ENCODE measurements around the gene RPS6KA3. TPM values are rescaled to one million over a fixed set of nuclear protein-coding genes. Genes with fewer than 3 reads are reported as not detected.

The RPS6KA3 gene
- total RNA-seq, 1 donor from 2014 or later: 21.8 TPM

GRCh38 chrX:20271730-20272129 lies 5.0 kb upstream of the RPS6KA3 start:
- DNase-seq (ENCODE audit: extremely low spot score, unreplicated experiment): no peak
- Mint-ChIP-seq H3K9me3 (ENCODE audit: unreplicated experiment) (peaks cover 8% of the 10 kb centered on the region), H3K27ac (ENCODE audit: unreplicated experiment) (no peak overlapping the region), H3K4me1 (ENCODE audit: unreplicated experiment) (no peaks in the 10 kb centered on the region), H3K36me3 (ENCODE audit: unreplicated experiment) (no peaks in the 10 kb centered on the region), H3K4me3 (ENCODE audit: unreplicated experiment) (no peak overlapping the region), H3K27me3 (ENCODE audit: unreplicated experiment) (no peaks in the 10 kb centered on the region)
- TF ChIP-seq CTCF (IDR thresholded peaks at IDR 0.05): no peak

- peaks cover 3% of the 10 kb centered on the region for H3K9me3 Mint-ChIP-seq (ENCODE audit: unreplicated experiment)
- H3K27me3 Mint-ChIP-seq (ENCODE audit: unreplicated experiment): no peaks in the 10 kb centered on the region
- no peaks in the 10 kb centered on the region for H3K36me3 Mint-ChIP-seq (ENCODE audit: unreplicated experiment)
- no peak overlapping the region for H3K27ac Mint-ChIP-seq (ENCODE audit: unreplicated experiment)
- H3K4me1 Mint-ChIP-seq (ENCODE audit: unreplicated experiment): no peaks in the 10 kb centered on the region
- TF ChIP-seq CTCF (IDR thresholded peaks at IDR 0.05): no peak
- DNase-seq (ENCODE audit: extremely low spot score, unreplicated experiment): no peak
- H3K4me3 Mint-ChIP-seq (ENCODE audit: unreplicated experiment): no peak overlapping the region
Measured at GRCh38 chrX:20271186-20271585, 4.5 kb upstream of the RPS6KA3 start.

GRCh38 chrX:20270562-20270890 lies 3.8 kb upstream of the RPS6KA3 start:
- Mint-ChIP-seq H3K4me3 (ENCODE audit: unreplicated experiment) (no peak overlapping the region), H3K9me3 (ENCODE audit: unreplicated experiment) (no peaks in the 10 kb centered on the region), H3K4me1 (ENCODE audit: unreplicated experiment) (no peaks in the 10 kb centered on the region), H3K27me3 (ENCODE audit: unreplicated experiment) (no peaks in the 10 kb centered on the region), H3K36me3 (ENCODE audit: unreplicated experiment) (no peaks in the 10 kb centered on the region), H3K27ac (ENCODE audit: unreplicated experiment) (no peak overlapping the region)
- no peak for TF ChIP-seq CTCF (IDR thresholded peaks at IDR 0.05)
- DNase-seq (ENCODE audit: extremely low spot score, unreplicated experiment): no peak

GRCh38 chrX:20269848-20270561 lies 3.3 kb upstream of the RPS6KA3 start:
- TF ChIP-seq CTCF (IDR thresholded peaks at IDR 0.05): no peak
- no peaks in the 10 kb centered on the region for H3K9me3 Mint-ChIP-seq (ENCODE audit: unreplicated experiment)
- H3K4me3 Mint-ChIP-seq (ENCODE audit: unreplicated experiment): no peak overlapping the region
- H3K36me3 Mint-ChIP-seq (ENCODE audit: unreplicated experiment): no peaks in the 10 kb centered on the region
- H3K27me3 Mint-ChIP-seq (ENCODE audit: unreplicated experiment): no peaks in the 10 kb centered on the region
- no peak for DNase-seq (ENCODE audit: extremely low spot score, unreplicated experiment)
- H3K4me1 Mint-ChIP-seq (ENCODE audit: unreplicated experiment): no peaks in the 10 kb centered on the region
- H3K27ac Mint-ChIP-seq (ENCODE audit: unreplicated experiment): no peak overlapping the region

- Mint-ChIP-seq H3K27me3 (ENCODE audit: unreplicated experiment) (no peaks in the 10 kb centered on the region), H3K36me3 (ENCODE audit: unreplicated experiment) (no peaks in the 10 kb centered on the region), H3K4me3 (ENCODE audit: unreplicated experiment) (peak overlapping the region; percentile 85), H3K4me1 (ENCODE audit: unreplicated experiment) (peaks cover 12% of the 10 kb centered on the region), H3K9me3 (ENCODE audit: unreplicated experiment) (no peaks in the 10 kb centered on the region), H3K27ac (ENCODE audit: unreplicated experiment) (peak overlapping the region; percentile 81)
- DNase-seq (ENCODE audit: extremely low spot score, unreplicated experiment): no peak
- no peak for TF ChIP-seq CTCF (IDR thresholded peaks at IDR 0.05)
Measured at GRCh38 chrX:20267931-20268701, 1.4 kb upstream of the RPS6KA3 start.

Data from osteocyte (in vitro differentiated cells).